ENCODE measurements around the gene IFT27.

The IFT27 gene

GRCh38 chr22:36772451-36772850 is 3.5 kb downstream of the IFT27 start:
- H3K36me3 ChIP-seq (replicated peaks), result no peaks in the 10 kb centered on the region
- no peak overlapping the region for H3K4me3 ChIP-seq (ENCODE audit: low read depth, low read length)
- no peak for TF ChIP-seq CTCF (IDR thresholded peaks at IDR 0.05; ENCODE audit: low read depth, low read length, missing control alignments)
- H3K27ac ChIP-seq, result no peak overlapping the region
- DNase-seq, result no peak
- in situ Hi-C loops (cut with HindIII; ENCODE audit: low pct_ligation_motif_present, low sequenced_read_pairs), result no loop called here
- no peaks in the 10 kb centered on the region for H3K27me3 ChIP-seq (replicated peaks)

DNA sequence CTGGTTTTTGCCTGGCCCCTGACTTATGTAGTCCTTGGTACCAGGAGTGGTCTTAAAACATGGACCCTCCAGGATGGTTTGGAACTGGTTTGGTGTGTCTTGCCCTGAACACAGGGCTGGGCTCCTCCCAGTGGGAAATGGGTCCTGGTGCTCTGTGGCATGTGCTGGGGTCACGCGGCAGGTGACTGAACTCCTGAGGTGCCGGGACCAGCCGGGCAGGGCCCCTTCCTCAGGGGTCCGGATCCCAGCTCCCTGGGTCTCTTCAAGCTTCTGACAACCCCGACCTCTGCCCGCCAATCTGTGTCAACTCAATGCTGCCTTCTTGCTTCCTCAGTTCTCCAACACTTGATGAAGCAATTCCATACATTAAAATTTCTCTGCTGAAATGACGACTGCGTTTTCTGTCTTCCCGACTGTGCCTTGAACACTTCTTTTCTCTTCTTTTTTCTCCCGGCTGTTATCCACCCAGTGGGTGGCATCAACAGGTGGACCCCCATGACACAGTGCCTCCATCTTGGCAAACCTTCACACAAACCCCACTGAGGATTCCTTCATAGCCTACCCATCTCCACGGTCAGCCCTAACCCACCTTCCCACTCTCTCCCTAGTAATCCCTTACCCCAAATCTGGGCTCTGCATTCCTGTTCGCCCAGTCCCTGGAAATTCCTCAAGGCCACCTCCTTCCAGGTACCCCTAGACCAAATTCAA is 4.4 kb downstream of the IFT27 start:
- no peak for TF ChIP-seq CTCF (IDR thresholded peaks at IDR 0.05; ENCODE audit: low read depth, low read length, missing control alignments)
- H3K36me3 ChIP-seq (replicated peaks), result peaks cover 2% of the 10 kb centered on the region
- in situ Hi-C loops (cut with HindIII; ENCODE audit: low pct_ligation_motif_present, low sequenced_read_pairs), result no loop called here
- H3K27ac ChIP-seq, result no peak overlapping the region
- no peaks in the 10 kb centered on the region for H3K27me3 ChIP-seq (replicated peaks)
- no peak overlapping the region for H3K4me3 ChIP-seq (ENCODE audit: low read depth, low read length)
- no peak for DNase-seq

DNA sequence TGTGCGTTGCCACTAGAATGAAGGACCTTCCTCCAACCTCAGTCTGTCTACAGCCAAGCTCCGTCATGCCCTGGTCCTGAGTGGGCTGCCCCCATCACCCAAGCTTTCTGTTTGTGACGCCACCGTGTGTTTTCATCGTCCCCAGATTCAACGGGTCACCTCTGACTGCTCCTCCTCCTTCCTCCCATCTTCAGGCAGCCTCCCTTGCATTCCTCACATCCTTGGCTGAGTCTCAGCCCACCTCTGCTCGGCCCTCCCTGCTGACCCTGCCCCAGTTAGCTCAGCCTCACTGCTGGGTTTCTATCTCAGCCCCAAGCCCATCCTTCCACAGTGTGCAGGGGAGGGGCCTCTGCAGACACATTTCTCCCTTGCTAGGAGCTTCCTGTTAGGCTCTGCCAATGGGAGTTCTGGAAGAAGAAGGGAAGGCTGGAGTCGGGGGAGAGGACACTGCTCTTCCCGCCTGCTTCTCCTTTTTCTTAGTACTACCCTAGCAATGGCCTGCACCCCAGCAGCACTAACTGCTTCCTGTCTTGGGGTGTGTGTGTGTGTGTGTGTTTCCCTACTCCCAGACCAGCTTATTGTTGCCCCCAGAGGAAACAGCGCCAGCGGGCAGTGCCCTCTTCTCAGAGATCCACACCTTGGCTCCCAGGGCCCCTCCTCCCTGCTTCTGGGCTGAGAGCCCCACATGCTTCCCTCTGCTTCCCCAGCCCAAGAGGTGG is 5.2 kb downstream of the IFT27 start:
- DNase-seq, result no peak
- TF ChIP-seq CTCF (IDR thresholded peaks at IDR 0.05; ENCODE audit: low read depth, low read length, missing control alignments), result no peak
- in situ Hi-C loops (cut with HindIII; ENCODE audit: low pct_ligation_motif_present, low sequenced_read_pairs), result no loop called here
- Histone ChIP-seq H3K36me3 (replicated peaks) (peaks cover 2% of the 10 kb centered on the region), H3K27me3 (replicated peaks) (no peaks in the 10 kb centered on the region), H3K27ac (no peak overlapping the region), H3K4me3 (ENCODE audit: low read depth, low read length) (no peak overlapping the region)

- in situ Hi-C loops (cut with HindIII; ENCODE audit: low pct_ligation_motif_present, low sequenced_read_pairs), result no loop called here
- peaks cover 2% of the 10 kb centered on the region for H3K36me3 ChIP-seq (replicated peaks)
- no peak overlapping the region for H3K27ac ChIP-seq
- no peak overlapping the region for H3K4me3 ChIP-seq (ENCODE audit: low read depth, low read length)
- no peak for TF ChIP-seq CTCF (IDR thresholded peaks at IDR 0.05; ENCODE audit: low read depth, low read length, missing control alignments)
- no peak for DNase-seq
- no peaks in the 10 kb centered on the region for H3K27me3 ChIP-seq (replicated peaks)
Measured at GRCh38 chr22:36769541-36770512, 6.1 kb downstream of the IFT27 start.

DNA sequence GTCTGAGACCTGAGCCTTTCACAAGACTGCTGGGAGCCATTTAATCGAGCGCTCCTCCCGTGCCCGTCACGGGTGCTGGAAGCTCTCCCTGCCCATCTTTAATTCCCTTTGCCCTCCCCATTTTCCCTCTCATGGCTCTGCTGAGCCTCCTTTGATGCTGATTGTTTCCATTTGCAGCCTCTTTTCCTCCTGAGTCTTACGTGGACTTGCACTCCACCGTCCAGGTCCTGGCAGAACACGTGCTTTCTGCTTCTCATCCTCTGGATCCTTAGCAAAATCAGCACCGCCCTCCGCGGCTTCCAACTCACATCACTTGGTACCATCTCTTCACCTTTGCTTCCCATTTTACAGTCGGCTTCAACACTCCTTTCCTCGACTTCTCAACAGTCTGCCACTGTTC is 7.3 kb downstream of the IFT27 start:
- Histone ChIP-seq H3K36me3 (replicated peaks) (peaks cover 2% of the 10 kb centered on the region), H3K27me3 (replicated peaks) (no peaks in the 10 kb centered on the region), H3K27ac (no peak overlapping the region), H3K4me3 (ENCODE audit: low read depth, low read length) (no peak overlapping the region)
- in situ Hi-C loops (cut with HindIII; ENCODE audit: low pct_ligation_motif_present, low sequenced_read_pairs), result no loop called here
- DNase-seq, result no peak
- TF ChIP-seq CTCF (IDR thresholded peaks at IDR 0.05; ENCODE audit: low read depth, low read length, missing control alignments), result no peak

Measured in brain microvascular endothelial cell (primary cell).